ENCODE results near the gene NUP153.

Gene NUP153

DNA sequence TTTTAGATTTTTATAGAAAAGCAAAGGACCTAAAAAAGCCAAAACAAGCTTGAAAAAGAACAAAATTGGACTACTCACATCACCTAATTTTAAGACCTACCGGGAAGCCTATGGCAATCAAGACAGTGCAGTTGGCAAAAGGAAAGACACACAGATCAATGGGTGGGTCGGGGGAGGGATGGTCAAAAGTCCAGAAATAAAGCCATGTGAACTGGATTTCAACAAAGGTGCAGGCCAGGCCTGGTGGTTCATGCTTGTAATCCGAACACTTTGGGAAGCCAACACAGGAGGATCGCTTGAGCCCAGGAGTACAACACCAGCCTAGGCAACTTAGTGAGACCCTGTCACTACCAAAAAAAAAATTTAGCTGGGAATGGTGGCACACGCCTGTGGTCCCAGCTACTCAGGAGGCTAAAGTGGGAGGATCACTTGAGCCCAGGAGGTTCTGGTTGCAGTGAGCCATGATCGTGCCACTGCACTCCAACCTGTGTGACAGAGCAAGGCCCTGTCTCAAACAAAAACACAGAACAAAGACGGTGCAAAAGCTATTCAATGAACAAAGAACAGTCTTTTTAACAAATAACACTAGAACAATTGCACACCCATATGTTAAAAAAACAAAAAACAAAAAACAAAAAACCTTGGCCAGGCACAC lies 34.5 kb downstream of the NUP153 start:
- Histone ChIP-seq H3K4me1 (ENCODE audit: insufficient read depth, poor library complexity, severe bottlenecking) (no peaks in the 10 kb centered on the region), H3K27me3 (ENCODE audit: insufficient read depth, poor library complexity, severe bottlenecking) (no peaks in the 10 kb centered on the region), H3K9me3 (ENCODE audit: severe bottlenecking) (no peaks in the 10 kb centered on the region), H3K27ac (ENCODE audit: poor library complexity, severe bottlenecking) (no peak overlapping the region), H3K4me3 (ENCODE audit: severe bottlenecking) (no peak overlapping the region), H3K36me3 (ENCODE audit: low read depth) (peaks cover 92% of the 10 kb centered on the region)
- TF ChIP-seq, protein P1, sequence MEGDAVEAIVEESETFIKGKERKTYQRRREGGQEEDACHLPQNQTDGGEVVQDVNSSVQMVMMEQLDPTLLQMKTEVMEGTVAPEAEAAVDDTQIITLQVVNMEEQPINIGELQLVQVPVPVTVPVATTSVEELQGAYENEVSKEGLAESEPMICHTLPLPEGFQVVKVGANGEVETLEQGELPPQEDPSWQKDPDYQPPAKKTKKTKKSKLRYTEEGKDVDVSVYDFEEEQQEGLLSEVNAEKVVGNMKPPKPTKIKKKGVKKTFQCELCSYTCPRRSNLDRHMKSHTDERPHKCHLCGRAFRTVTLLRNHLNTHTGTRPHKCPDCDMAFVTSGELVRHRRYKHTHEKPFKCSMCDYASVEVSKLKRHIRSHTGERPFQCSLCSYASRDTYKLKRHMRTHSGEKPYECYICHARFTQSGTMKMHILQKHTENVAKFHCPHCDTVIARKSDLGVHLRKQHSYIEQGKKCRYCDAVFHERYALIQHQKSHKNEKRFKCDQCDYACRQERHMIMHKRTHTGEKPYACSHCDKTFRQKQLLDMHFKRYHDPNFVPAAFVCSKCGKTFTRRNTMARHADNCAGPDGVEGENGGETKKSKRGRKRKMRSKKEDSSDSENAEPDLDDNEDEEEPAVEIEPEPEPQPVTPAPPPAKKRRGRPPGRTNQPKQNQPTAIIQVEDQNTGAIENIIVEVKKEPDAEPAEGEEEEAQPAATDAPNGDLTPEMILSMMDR (IDR thresholded peaks at IDR 0.05; ENCODE audit: poor library complexity, severe bottlenecking): no peak
- no peak for ATAC-seq (ENCODE audit: low read depth)
- DNase-seq (ENCODE audit: low spot score): no peak

DNA sequence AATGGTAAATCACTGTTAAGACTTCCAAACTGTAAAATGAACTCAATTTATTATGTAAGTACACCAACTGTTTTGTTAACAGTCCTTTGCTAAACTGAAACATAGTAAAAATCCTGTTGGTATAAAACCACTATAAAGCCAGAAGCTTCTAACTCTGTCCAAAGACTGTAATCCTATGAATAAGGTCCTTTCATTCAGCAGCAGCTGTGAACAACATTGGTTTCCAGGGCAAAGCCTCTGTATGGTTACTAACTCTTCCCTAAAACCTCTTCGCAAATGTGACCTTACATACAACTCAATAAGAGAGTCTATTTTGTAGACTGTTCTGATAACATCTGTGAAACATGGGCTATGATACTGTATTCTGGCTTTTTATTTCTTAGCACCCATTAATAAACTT lies 40.1 kb downstream of the NUP153 start:
- Histone ChIP-seq H3K4me1 (ENCODE audit: insufficient read depth, poor library complexity, severe bottlenecking) (no peaks in the 10 kb centered on the region), H3K27ac (ENCODE audit: poor library complexity, severe bottlenecking) (no peak overlapping the region), H3K36me3 (ENCODE audit: low read depth) (peaks cover 98% of the 10 kb centered on the region), H3K9me3 (ENCODE audit: severe bottlenecking) (no peaks in the 10 kb centered on the region), H3K4me3 (ENCODE audit: severe bottlenecking) (no peak overlapping the region), H3K27me3 (ENCODE audit: insufficient read depth, poor library complexity, severe bottlenecking) (no peaks in the 10 kb centered on the region)
- TF ChIP-seq, protein P1 (IDR thresholded peaks at IDR 0.05; ENCODE audit: poor library complexity, severe bottlenecking): no peak
- no peak for DNase-seq (ENCODE audit: low spot score)
- ATAC-seq (ENCODE audit: low read depth): no peak

DNA sequence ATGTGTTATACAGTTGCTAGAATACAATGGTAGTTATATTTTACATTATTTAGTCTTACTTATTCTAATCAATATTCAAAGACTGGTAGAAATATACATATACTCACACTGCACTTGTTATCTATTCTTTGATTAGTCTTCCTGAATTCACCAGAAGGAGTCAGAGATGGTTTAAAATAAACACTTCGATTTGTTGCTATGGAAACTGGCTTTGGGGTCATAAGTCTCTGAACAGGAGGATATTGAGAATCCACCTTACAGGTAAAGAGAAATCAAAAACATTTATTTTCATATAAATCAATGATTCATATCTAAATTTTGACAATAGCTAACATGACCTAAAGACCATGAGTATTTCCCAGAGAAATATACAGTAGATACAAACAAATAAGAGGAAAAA lies 41.6 kb downstream of the NUP153 start:
- peaks cover 98% of the 10 kb centered on the region for H3K36me3 ChIP-seq (ENCODE audit: low read depth)
- no peak for DNase-seq (ENCODE audit: low spot score)
- TF ChIP-seq, protein P1 (IDR thresholded peaks at IDR 0.05; ENCODE audit: poor library complexity, severe bottlenecking): no peak

DNA sequence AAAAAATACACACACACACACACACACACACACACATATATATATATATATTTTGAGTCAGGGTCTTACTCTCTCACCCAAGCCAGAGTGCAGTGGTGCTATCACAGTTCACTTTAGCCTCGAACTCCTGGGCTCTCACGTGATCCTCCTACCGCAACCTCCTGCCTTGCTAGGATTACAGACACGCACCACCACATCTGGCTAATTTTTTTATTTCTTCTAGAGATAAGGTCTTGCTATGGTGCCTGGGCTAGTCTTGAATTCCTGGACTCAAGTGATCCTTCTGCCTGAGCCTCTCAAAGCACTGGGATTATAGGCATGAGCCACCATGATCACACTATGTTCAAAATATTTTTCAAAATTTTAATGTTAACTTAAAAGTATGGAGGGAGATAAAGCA lies 43.5 kb downstream of the NUP153 start:
- Histone ChIP-seq H3K27me3 (ENCODE audit: insufficient read depth, poor library complexity, severe bottlenecking) (no peaks in the 10 kb centered on the region), H3K27ac (ENCODE audit: poor library complexity, severe bottlenecking) (no peak overlapping the region), H3K4me1 (ENCODE audit: insufficient read depth, poor library complexity, severe bottlenecking) (no peaks in the 10 kb centered on the region), H3K4me3 (ENCODE audit: severe bottlenecking) (no peak overlapping the region), H3K36me3 (ENCODE audit: low read depth) (peaks cover 98% of the 10 kb centered on the region), H3K9me3 (ENCODE audit: severe bottlenecking) (no peaks in the 10 kb centered on the region)
- no peak for DNase-seq (ENCODE audit: low spot score)
- TF ChIP-seq, protein P1 (IDR thresholded peaks at IDR 0.05; ENCODE audit: poor library complexity, severe bottlenecking): no peak
- ATAC-seq (ENCODE audit: low read depth): no peak

More for the DNA sequence above, 41.6 kb downstream of the NUP153 start:
- no peak for ATAC-seq (ENCODE audit: low read depth)
- Histone ChIP-seq H3K27ac (ENCODE audit: poor library complexity, severe bottlenecking) (no peak overlapping the region), H3K4me3 (ENCODE audit: severe bottlenecking) (no peak overlapping the region), H3K9me3 (ENCODE audit: severe bottlenecking) (no peaks in the 10 kb centered on the region), H3K4me1 (ENCODE audit: insufficient read depth, poor library complexity, severe bottlenecking) (no peaks in the 10 kb centered on the region), H3K27me3 (ENCODE audit: insufficient read depth, poor library complexity, severe bottlenecking) (no peaks in the 10 kb centered on the region)

DNA sequence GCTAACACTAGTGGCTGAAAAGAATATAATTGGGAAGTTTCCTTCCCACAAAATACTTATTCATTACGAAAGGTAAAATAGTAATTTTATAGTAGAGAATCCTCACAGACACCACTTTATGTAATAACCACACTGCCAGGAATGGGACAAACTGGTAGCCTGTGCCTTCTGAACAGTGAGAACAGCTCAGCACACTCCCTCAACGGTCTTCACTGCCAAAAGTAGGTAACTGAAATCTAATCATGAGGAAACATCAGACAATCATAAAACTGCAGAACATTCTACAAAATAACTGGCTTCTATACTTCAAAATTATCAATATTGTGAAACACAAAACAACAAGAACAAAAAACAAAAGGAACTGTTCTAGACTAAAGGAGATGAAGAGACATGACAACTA lies 44.1 kb downstream of the NUP153 start:
- H3K36me3 ChIP-seq (ENCODE audit: low read depth): peaks cover 100% of the 10 kb centered on the region
- H3K27me3 ChIP-seq (ENCODE audit: insufficient read depth, poor library complexity, severe bottlenecking): no peaks in the 10 kb centered on the region
- H3K4me1 ChIP-seq (ENCODE audit: insufficient read depth, poor library complexity, severe bottlenecking): no peaks in the 10 kb centered on the region
- ATAC-seq (ENCODE audit: low read depth) (no peak), DNase-seq (ENCODE audit: low spot score) (no peak)
- no peak overlapping the region for H3K4me3 ChIP-seq (ENCODE audit: severe bottlenecking)
- no peaks in the 10 kb centered on the region for H3K9me3 ChIP-seq (ENCODE audit: severe bottlenecking)
- TF ChIP-seq, protein P1 (IDR thresholded peaks at IDR 0.05; ENCODE audit: poor library complexity, severe bottlenecking): no peak
- H3K27ac ChIP-seq (ENCODE audit: poor library complexity, severe bottlenecking): no peak overlapping the region

All from RWPE2 (cell line).